IMR-90 (cell line): ENCODE measurements around the gene MMP23B. TPM values are rescaled to one million over a fixed set of nuclear protein-coding genes. Genes with fewer than 3 reads are reported as not detected.
A peak's percentile ranks its signal among the peaks of the same experiment; 100 is the strongest.

Experiments
- ATAC-seq: fragments of 200-7000 bp; cut with Tn5 transposase; 2 replicates; pipeline ENCODE4 v1.9.1; 2020; ENCODE audit warnings: low read depth, mild to moderate bottlenecking, moderate library complexity
- BruUV-seq: library from RNA; stranded (reverse); fragments of 400-500 nt; replicated peaks from 2 replicates; lab custom pipeline; 2021; lab: Mats Ljungman, UMichigan
- CTCF ChIA-PET: fragments of 300-600 bp; formaldehyde crosslinking; extraction: SDS; loops from one replicate; lab custom pipeline; 2021; ENCODE audit warnings: antibody characterized with exemption; lab: Yijun Ruan, JAX
- POLR2A ChIA-PET: fragments of 300-600 bp; sonication (Branson Sonifier 250); formaldehyde crosslinking; loops from one replicate; lab custom pipeline; 2022; ENCODE audit warnings: antibody characterized with exemption; ENCODE audit not compliant: unreplicated experiment; lab: Charles Lee
- DNase-seq: peaks from one replicate; pipeline ENCODE4 v3.0.0; 2013
- H2AFZ ChIP-seq: replicated peaks from 2 replicates; pipeline ENCODE3; 2013; ENCODE audit warnings: low read length, mild to moderate bottlenecking; ENCODE audit not compliant: poor library complexity
- H2AK5ac ChIP-seq: 2 replicates; pipeline ENCODE4 v1.6.1; 2013; ENCODE audit warnings: low read depth, low read length, inconsistent platforms
- H2AK9ac ChIP-seq: replicated peaks from 2 replicates; pipeline ENCODE3; 2013; ENCODE audit warnings: mild to moderate bottlenecking, low read depth, low read length, moderate library complexity; ENCODE audit not compliant: poor library complexity
- H2BK120ac ChIP-seq: 2 replicates; pipeline ENCODE4 v1.6.1; 2013; ENCODE audit warnings: low read depth, low read length, inconsistent platforms
- H2BK15ac ChIP-seq: 3 replicates; pipeline ENCODE4 v1.6.1; 2013; ENCODE audit warnings: low read depth, low read length, inconsistent platforms
- H2BK20ac ChIP-seq: 2 replicates; pipeline ENCODE4 v1.6.1; 2013; ENCODE audit warnings: low read depth, mild to moderate bottlenecking, inconsistent platforms, low read length, moderate library complexity
- H2BK5ac ChIP-seq: 2 replicates; pipeline ENCODE4 v1.6.1; 2013; ENCODE audit warnings: mild to moderate bottlenecking, low read depth, low read length, inconsistent platforms; ENCODE audit not compliant: poor library complexity, severe bottlenecking
- H3K14ac ChIP-seq: replicated peaks from 2 replicates; pipeline ENCODE4 v1.6.1; 2013; ENCODE audit warnings: low read depth, low read length, inconsistent platforms
- H3K18ac ChIP-seq: 2 replicates; pipeline ENCODE4 v1.6.1; 2013; ENCODE audit warnings: low read depth, low read length, control low read depth
- H3K23ac ChIP-seq: 2 replicates; pipeline ENCODE4 v1.6.1; 2013; ENCODE audit warnings: low read depth, low read length, inconsistent platforms
- H3K27ac ChIP-seq: 2 replicates; pipeline ENCODE4 v1.5.1; 2013; ENCODE audit warnings: mild to moderate bottlenecking, control low read depth, low read length; ENCODE audit not compliant: insufficient read depth
- H3K27me3 ChIP-seq: 2 replicates; pipeline ENCODE4 v1.6.1; 2013; ENCODE audit warnings: low read length; ENCODE audit not compliant: control insufficient read depth, insufficient read depth
- H3K36me3 ChIP-seq: 2 replicates; pipeline ENCODE4 v1.6.1; 2013; ENCODE audit warnings: low read length, mixed read lengths; ENCODE audit not compliant: control insufficient read depth, insufficient read depth
- H3K4ac ChIP-seq: 2 replicates; pipeline ENCODE4 v1.6.1; 2013; ENCODE audit warnings: low read depth, low read length, inconsistent platforms
- H3K4me1 ChIP-seq: 2 replicates; pipeline ENCODE4 v1.6.1; 2013; ENCODE audit warnings: low read length, mixed read lengths; ENCODE audit not compliant: control insufficient read depth, insufficient read depth
- H3K4me2 ChIP-seq: 2 replicates; pipeline ENCODE4 v1.6.1; 2013; ENCODE audit warnings: low read depth, mild to moderate bottlenecking, control low read depth, low read length, moderate library complexity
- H3K4me3 ChIP-seq: 2 replicates; pipeline ENCODE4 v1.5.1; 2013; ENCODE audit warnings: low read depth, mild to moderate bottlenecking, control low read depth, low read length, moderate library complexity; ENCODE audit not compliant: insufficient read depth
- H3K56ac ChIP-seq: 2 replicates; pipeline ENCODE4 v1.6.1; 2013; ENCODE audit warnings: low read length, inconsistent platforms; ENCODE audit not compliant: insufficient read depth; ENCODE audit errors: extremely low read depth
- H3K79me1 ChIP-seq, 2 experiments: 2 replicates each; pipeline ENCODE4 v1.6.1; 2013; ENCODE audit warnings: low read length in 2 of 2, inconsistent platforms in 1 of 2, low read depth in 1 of 2
- H3K9ac ChIP-seq: 2 replicates; pipeline ENCODE4 v1.6.1; 2013; ENCODE audit warnings: low read depth, low read length, control low read depth
- H3K9me1 ChIP-seq: 2 replicates; pipeline ENCODE4 v1.6.1; 2013; ENCODE audit warnings: low read length, inconsistent platforms; ENCODE audit not compliant: insufficient read depth
- H3K9me3 ChIP-seq: 2 replicates; pipeline ENCODE4 v1.6.1; 2013; ENCODE audit warnings: low read length; ENCODE audit not compliant: control insufficient read depth, insufficient read depth
- H4K20me1 ChIP-seq: 2 replicates; pipeline ENCODE4 v1.6.1; 2013; ENCODE audit warnings: low read length, inconsistent platforms; ENCODE audit not compliant: insufficient read depth
- H4K5ac ChIP-seq: 2 replicates; pipeline ENCODE4 v1.6.1; 2013; ENCODE audit warnings: mild to moderate bottlenecking, low read depth, low read length, control low read depth
- H4K8ac ChIP-seq, 2 experiments: 2 replicates each; pipeline ENCODE4 v1.6.1; 2013; ENCODE audit warnings: low read depth in 2 of 2, low read length in 2 of 2, control low read depth in 1 of 2, inconsistent platforms in 1 of 2
- H4K91ac ChIP-seq: 2 replicates; pipeline ENCODE4 v1.6.1; 2013; ENCODE audit warnings: low read depth, low read length, inconsistent platforms; ENCODE audit not compliant: insufficient read depth
- RCOR1 ChIP-seq: IDR thresholded peaks from 2 replicates; pipeline ENCODE4 v1.6.1; 2012; ENCODE audit warnings: mild to moderate bottlenecking, low read length, improper control_type of control experiment; ENCODE audit not compliant: insufficient replicate concordance
- WGBS, 2 experiments: methylation state at CpG; one replicate each; pipeline versions ENCODE4 v1.1.5 to v1.1.7; 2013; ENCODE audit warnings: missing lambda C conversion rate in 2 of 2; ENCODE audit not compliant: insufficient read length in 1 of 2; ENCODE audit errors: extremely low coverage in 2 of 2; 5-methylcytosine and 5-hydroxymethylcytosine counted together
- dilution Hi-C: fragments of 300-500 bp; cut with HindIII; formaldehyde crosslinking; loops from one replicate; pipeline ENCODE4 v1.14.3; 2018; ENCODE audit warnings: low sequenced_read_pairs; ENCODE audit not compliant: unreplicated experiment
- in situ Hi-C: fragments of 300-500 bp; cut with MboI; formaldehyde crosslinking; loops from 3 replicates; pipeline ENCODE4 v1.14.3; 2019; ENCODE audit warnings: low sequenced_read_pairs, inconsistent platforms, mixed read lengths
- intact Hi-C: fragments of 100-400 bp; cut with micrococcal nuclease; formaldehyde crosslinking; loops from 2 replicates; pipeline ENCODE4 v1.10.0; 2022
- polyA plus RNA-seq, 3 experiments: library from polyadenylated mRNA; depleted of rRNA; stranded (reverse); fragments of >200 nt; gene quantifications; 2 replicates each; pipeline ENCODE4 v1.2.3, GENCODE V29; 2012; ENCODE audit warnings: low replicate concordance in 1 of 3
- total RNA-seq: library from RNA; depleted of rRNA; stranded (reverse); fragments of >200 nt; gene quantifications from 2 replicates; pipeline ENCODE4 v1.2.3, GENCODE V29; 2012
- TF ChIP-seq, protein P1 (sequence below): conservative IDR thresholded peaks from 2 replicates; pipeline ENCODE4 v1.5.1; 2012; ENCODE audit warnings: mild to moderate bottlenecking, low read depth, low read length, improper control_type of control experiment

Gene MMP23B
- total and polyA plus RNA-seq, 2 of the 4 experiments (the other 2 are of a cell fraction), result 1.1 to 5.4 TPM

DNA sequence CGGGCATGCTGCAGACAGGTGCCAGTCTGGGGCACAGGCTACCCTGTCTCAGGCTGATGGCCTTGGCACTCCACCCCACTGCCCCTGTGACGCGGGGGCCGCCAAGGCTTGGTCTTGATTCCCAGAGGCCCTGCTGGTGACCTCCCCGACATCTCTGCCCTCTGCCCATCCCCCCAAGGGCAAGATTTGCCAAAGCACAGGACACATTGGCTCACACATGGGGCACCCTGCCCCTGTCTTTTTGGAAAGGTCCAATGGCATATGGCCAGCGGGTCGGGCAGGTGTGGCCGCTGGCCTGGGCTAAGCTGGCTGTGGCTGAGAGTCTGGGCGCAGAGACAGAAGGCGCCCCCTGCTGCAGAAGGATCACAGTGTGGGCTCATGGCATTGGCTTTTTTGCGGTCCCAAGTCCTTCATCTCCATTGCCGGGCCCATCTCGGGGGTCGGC is 12.0 kb upstream of the MMP23B start:
- H4K8ac ChIP-seq, result no peak overlapping the region
- H3K23ac ChIP-seq, result no peak overlapping the region
- H3K9me1 ChIP-seq, result peaks cover 3% of the 10 kb centered on the region; the same call in 1 of the 2 replicates
- POLR2A ChIA-PET, result no interaction called here
- TF ChIP-seq RCOR1, result no peak
- TF ChIP-seq, protein P1, sequence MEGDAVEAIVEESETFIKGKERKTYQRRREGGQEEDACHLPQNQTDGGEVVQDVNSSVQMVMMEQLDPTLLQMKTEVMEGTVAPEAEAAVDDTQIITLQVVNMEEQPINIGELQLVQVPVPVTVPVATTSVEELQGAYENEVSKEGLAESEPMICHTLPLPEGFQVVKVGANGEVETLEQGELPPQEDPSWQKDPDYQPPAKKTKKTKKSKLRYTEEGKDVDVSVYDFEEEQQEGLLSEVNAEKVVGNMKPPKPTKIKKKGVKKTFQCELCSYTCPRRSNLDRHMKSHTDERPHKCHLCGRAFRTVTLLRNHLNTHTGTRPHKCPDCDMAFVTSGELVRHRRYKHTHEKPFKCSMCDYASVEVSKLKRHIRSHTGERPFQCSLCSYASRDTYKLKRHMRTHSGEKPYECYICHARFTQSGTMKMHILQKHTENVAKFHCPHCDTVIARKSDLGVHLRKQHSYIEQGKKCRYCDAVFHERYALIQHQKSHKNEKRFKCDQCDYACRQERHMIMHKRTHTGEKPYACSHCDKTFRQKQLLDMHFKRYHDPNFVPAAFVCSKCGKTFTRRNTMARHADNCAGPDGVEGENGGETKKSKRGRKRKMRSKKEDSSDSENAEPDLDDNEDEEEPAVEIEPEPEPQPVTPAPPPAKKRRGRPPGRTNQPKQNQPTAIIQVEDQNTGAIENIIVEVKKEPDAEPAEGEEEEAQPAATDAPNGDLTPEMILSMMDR, result peak; percentile 25; the same call in 1 of the 2 replicates
- H3K27ac ChIP-seq, result no peak overlapping the region
- H2BK120ac ChIP-seq, result no peak overlapping the region
- no peaks in the 10 kb centered on the region for H3K9me3 ChIP-seq
- H3K4me2 ChIP-seq, result no peak overlapping the region
- H3K14ac ChIP-seq, result no peak overlapping the region
- H2BK5ac ChIP-seq, result no peak overlapping the region
- intact Hi-C loops (no loop called here), dilution Hi-C loops (no loop called here), in situ Hi-C loops (no loop called here)
- H3K9ac ChIP-seq, result no peak overlapping the region
- no TSS peak for BruUV-seq
- H3K79me1 ChIP-seq, result peaks cover 9 to 51% of the 10 kb centered on the region in 2 experiments; a peak in 3 of 4 replicates
- H2AK9ac ChIP-seq, result no peak overlapping the region
- no peak overlapping the region for H3K4ac ChIP-seq
- H3K4me1 ChIP-seq, result peaks cover 9% of the 10 kb centered on the region
- no peak overlapping the region for H3K56ac ChIP-seq
- no peak overlapping the region for H3K4me3 ChIP-seq
- ATAC-seq (no peak), DNase-seq (no peak)
- H4K91ac ChIP-seq, result no peak overlapping the region
- peaks cover 42% of the 10 kb centered on the region for H4K20me1 ChIP-seq
- no peaks in the 10 kb centered on the region for H3K27me3 ChIP-seq
- no peak overlapping the region for H3K18ac ChIP-seq
- no peak overlapping the region for H4K5ac ChIP-seq
- CTCF ChIA-PET, result interaction anchor here (0.5 to 1.0 kb wide), 2 partner anchors 33 to 286 kb away, joined by 3 read pairs; no protein-coding TSS in a partner anchor
- no peak overlapping the region for H2BK20ac ChIP-seq
- H2BK15ac ChIP-seq, result no peak overlapping the region
- 84% methylated on average over 6 of the region's 14 CpGs; no CpG with 5 or more reads in 1 of the 2 experiments for WGBS, 2 experiments
- H3K36me3 ChIP-seq, result peaks cover 19% of the 10 kb centered on the region; the same call in 1 of the 2 replicates
- no peak overlapping the region for H2AFZ ChIP-seq
- H2AK5ac ChIP-seq, result no peak overlapping the region
